IMR-90 (cell line): ENCODE measurements around the gene AKAP7. TPM values are rescaled to one million over a fixed set of nuclear protein-coding genes. Genes with fewer than 3 reads are reported as not detected.

Experiments used
- ATAC-seq: fragments of 200-7000 bp; cut with Tn5 transposase; 2 replicates; pipeline ENCODE4 v1.9.1; 2020; ENCODE audit warnings: low read depth, mild to moderate bottlenecking, moderate library complexity
- BruUV-seq: library from RNA; stranded (reverse); fragments of 400-500 nt; replicated peaks from 2 replicates; lab custom pipeline; 2021; lab: Mats Ljungman, UMichigan
- CTCF ChIA-PET: fragments of 300-600 bp; formaldehyde crosslinking; extraction: SDS; loops from one replicate; lab custom pipeline; 2021; ENCODE audit warnings: antibody characterized with exemption; lab: Yijun Ruan, JAX
- POLR2A ChIA-PET: fragments of 300-600 bp; sonication (Branson Sonifier 250); formaldehyde crosslinking; loops from one replicate; lab custom pipeline; 2022; ENCODE audit warnings: antibody characterized with exemption; ENCODE audit not compliant: unreplicated experiment; lab: Charles Lee
- DNase-seq: peaks from one replicate; pipeline ENCODE4 v3.0.0; 2013
- H2AFZ ChIP-seq: replicated peaks from 2 replicates; pipeline ENCODE3; 2013; ENCODE audit warnings: low read length, mild to moderate bottlenecking; ENCODE audit not compliant: poor library complexity
- H2AK5ac ChIP-seq: 2 replicates; pipeline ENCODE4 v1.6.1; 2013; ENCODE audit warnings: low read depth, low read length, inconsistent platforms
- H2AK9ac ChIP-seq: replicated peaks from 2 replicates; pipeline ENCODE3; 2013; ENCODE audit warnings: mild to moderate bottlenecking, low read depth, low read length, moderate library complexity; ENCODE audit not compliant: poor library complexity
- H2BK120ac ChIP-seq: 2 replicates; pipeline ENCODE4 v1.6.1; 2013; ENCODE audit warnings: low read depth, low read length, inconsistent platforms
- H2BK15ac ChIP-seq: 3 replicates; pipeline ENCODE4 v1.6.1; 2013; ENCODE audit warnings: low read depth, low read length, inconsistent platforms
- H2BK20ac ChIP-seq: 2 replicates; pipeline ENCODE4 v1.6.1; 2013; ENCODE audit warnings: low read depth, mild to moderate bottlenecking, inconsistent platforms, low read length, moderate library complexity
- H2BK5ac ChIP-seq: 2 replicates; pipeline ENCODE4 v1.6.1; 2013; ENCODE audit warnings: mild to moderate bottlenecking, low read depth, low read length, inconsistent platforms; ENCODE audit not compliant: poor library complexity, severe bottlenecking
- H3K14ac ChIP-seq: replicated peaks from 2 replicates; pipeline ENCODE4 v1.6.1; 2013; ENCODE audit warnings: low read depth, low read length, inconsistent platforms
- H3K18ac ChIP-seq: 2 replicates; pipeline ENCODE4 v1.6.1; 2013; ENCODE audit warnings: low read depth, low read length, control low read depth
- H3K23ac ChIP-seq: 2 replicates; pipeline ENCODE4 v1.6.1; 2013; ENCODE audit warnings: low read depth, low read length, inconsistent platforms
- H3K27ac ChIP-seq: 2 replicates; pipeline ENCODE4 v1.5.1; 2013; ENCODE audit warnings: mild to moderate bottlenecking, control low read depth, low read length; ENCODE audit not compliant: insufficient read depth
- H3K27me3 ChIP-seq: 2 replicates; pipeline ENCODE4 v1.6.1; 2013; ENCODE audit warnings: low read length; ENCODE audit not compliant: control insufficient read depth, insufficient read depth
- H3K36me3 ChIP-seq: 2 replicates; pipeline ENCODE4 v1.6.1; 2013; ENCODE audit warnings: low read length, mixed read lengths; ENCODE audit not compliant: control insufficient read depth, insufficient read depth
- H3K4ac ChIP-seq: 2 replicates; pipeline ENCODE4 v1.6.1; 2013; ENCODE audit warnings: low read depth, low read length, inconsistent platforms
- H3K4me1 ChIP-seq: 2 replicates; pipeline ENCODE4 v1.6.1; 2013; ENCODE audit warnings: low read length, mixed read lengths; ENCODE audit not compliant: control insufficient read depth, insufficient read depth
- H3K4me2 ChIP-seq: 2 replicates; pipeline ENCODE4 v1.6.1; 2013; ENCODE audit warnings: low read depth, mild to moderate bottlenecking, control low read depth, low read length, moderate library complexity
- H3K4me3 ChIP-seq: 2 replicates; pipeline ENCODE4 v1.5.1; 2013; ENCODE audit warnings: low read depth, mild to moderate bottlenecking, control low read depth, low read length, moderate library complexity; ENCODE audit not compliant: insufficient read depth
- H3K56ac ChIP-seq: 2 replicates; pipeline ENCODE4 v1.6.1; 2013; ENCODE audit warnings: low read length, inconsistent platforms; ENCODE audit not compliant: insufficient read depth; ENCODE audit errors: extremely low read depth
- H3K79me1 ChIP-seq, 2 experiments: 2 replicates each; pipeline ENCODE4 v1.6.1; 2013; ENCODE audit warnings: low read length in 2 of 2, inconsistent platforms in 1 of 2, low read depth in 1 of 2
- H3K9ac ChIP-seq: 2 replicates; pipeline ENCODE4 v1.6.1; 2013; ENCODE audit warnings: low read depth, low read length, control low read depth
- H3K9me1 ChIP-seq: 2 replicates; pipeline ENCODE4 v1.6.1; 2013; ENCODE audit warnings: low read length, inconsistent platforms; ENCODE audit not compliant: insufficient read depth
- H3K9me3 ChIP-seq: 2 replicates; pipeline ENCODE4 v1.6.1; 2013; ENCODE audit warnings: low read length; ENCODE audit not compliant: control insufficient read depth, insufficient read depth
- H4K20me1 ChIP-seq: 2 replicates; pipeline ENCODE4 v1.6.1; 2013; ENCODE audit warnings: low read length, inconsistent platforms; ENCODE audit not compliant: insufficient read depth
- H4K5ac ChIP-seq: 2 replicates; pipeline ENCODE4 v1.6.1; 2013; ENCODE audit warnings: mild to moderate bottlenecking, low read depth, low read length, control low read depth
- H4K8ac ChIP-seq, 2 experiments: 2 replicates each; pipeline ENCODE4 v1.6.1; 2013; ENCODE audit warnings: low read depth in 2 of 2, low read length in 2 of 2, control low read depth in 1 of 2, inconsistent platforms in 1 of 2
- H4K91ac ChIP-seq: 2 replicates; pipeline ENCODE4 v1.6.1; 2013; ENCODE audit warnings: low read depth, low read length, inconsistent platforms; ENCODE audit not compliant: insufficient read depth
- BHLHE40 ChIP-seq: fragments of 150-350 bp; IDR thresholded peaks from 2 replicates; pipeline ENCODE4 v1.6.1; 2016; ENCODE audit warnings: mild to moderate bottlenecking, low read depth, low read length
- CEBPB ChIP-seq: IDR thresholded peaks from 2 replicates; pipeline ENCODE4 v1.6.1; 2012; ENCODE audit warnings: low read depth, low read length, improper control_type of control experiment
- CHD1 ChIP-seq: IDR thresholded peaks from 2 replicates; pipeline ENCODE4 v1.6.1; 2012; ENCODE audit warnings: low read depth, low read length, improper control_type of control experiment
- ELK1 ChIP-seq: fragments of 150-350 bp; IDR thresholded peaks from 2 replicates; pipeline ENCODE4 v1.6.1; 2016; ENCODE audit warnings: low read depth, mild to moderate bottlenecking, low read length, moderate library complexity, borderline replicate concordance
- FOS ChIP-seq: fragments of 150-350 bp; IDR thresholded peaks from 2 replicates; pipeline ENCODE4 v1.6.1; 2016; ENCODE audit warnings: low read depth, low read length
- MAFK ChIP-seq: IDR thresholded peaks from 2 replicates; pipeline ENCODE4 v1.6.1; 2012; ENCODE audit warnings: low read depth, low read length, improper control_type of control experiment
- MXI1 ChIP-seq: IDR thresholded peaks from 2 replicates; pipeline ENCODE4 v1.6.1; 2012; ENCODE audit warnings: low read depth, mild to moderate bottlenecking, low read length, moderate library complexity, borderline replicate concordance
- POLR2A ChIP-seq: IDR thresholded peaks from 2 replicates; pipeline ENCODE4 v1.6.1; 2012; ENCODE audit warnings: mild to moderate bottlenecking, low read depth, low read length
- RAD21 ChIP-seq: IDR thresholded peaks from 2 replicates; pipeline ENCODE4 v1.6.1; 2012; ENCODE audit warnings: low read length, improper control_type of control experiment
- RCOR1 ChIP-seq: IDR thresholded peaks from 2 replicates; pipeline ENCODE4 v1.6.1; 2012; ENCODE audit warnings: mild to moderate bottlenecking, low read length, improper control_type of control experiment; ENCODE audit not compliant: insufficient replicate concordance
- RFX5 ChIP-seq: IDR thresholded peaks from 2 replicates; pipeline ENCODE4 v1.8.0; 2012; ENCODE audit warnings: low read depth, mild to moderate bottlenecking, low read length, moderate library complexity
- WGBS, 2 experiments: methylation state at CpG; one replicate each; pipeline versions ENCODE4 v1.1.5 to v1.1.7; 2013; ENCODE audit warnings: missing lambda C conversion rate in 2 of 2; ENCODE audit not compliant: insufficient read length in 1 of 2; ENCODE audit errors: extremely low coverage in 2 of 2; 5-methylcytosine and 5-hydroxymethylcytosine counted together
- dilution Hi-C: fragments of 300-500 bp; cut with HindIII; formaldehyde crosslinking; loops from one replicate; pipeline ENCODE4 v1.14.3; 2018; ENCODE audit warnings: low sequenced_read_pairs; ENCODE audit not compliant: unreplicated experiment
- in situ Hi-C: fragments of 300-500 bp; cut with MboI; formaldehyde crosslinking; loops from 3 replicates; pipeline ENCODE4 v1.14.3; 2019; ENCODE audit warnings: low sequenced_read_pairs, inconsistent platforms, mixed read lengths
- intact Hi-C: fragments of 100-400 bp; cut with micrococcal nuclease; formaldehyde crosslinking; loops from 2 replicates; pipeline ENCODE4 v1.10.0; 2022
- polyA plus RNA-seq, 3 experiments: library from polyadenylated mRNA; depleted of rRNA; stranded (reverse); fragments of >200 nt; gene quantifications; 2 replicates each; pipeline ENCODE4 v1.2.3, GENCODE V29; 2012; ENCODE audit warnings: low replicate concordance in 1 of 3
- total RNA-seq: library from RNA; depleted of rRNA; stranded (reverse); fragments of >200 nt; gene quantifications from 2 replicates; pipeline ENCODE4 v1.2.3, GENCODE V29; 2012
- TF ChIP-seq, protein P1 (sequence below): fragments of 150-350 bp; IDR thresholded peaks from 2 replicates; pipeline ENCODE4 v1.6.1; 2017; ENCODE audit warnings: mild to moderate bottlenecking, antibody characterized with exemption, low read length, low read depth
- TF ChIP-seq, protein P2 (sequence below): conservative IDR thresholded peaks from 2 replicates; pipeline ENCODE4 v1.5.1; 2012; ENCODE audit warnings: mild to moderate bottlenecking, low read depth, low read length, improper control_type of control experiment

AKAP7 gene
- total and polyA plus RNA-seq, 2 of the 4 experiments (the other 2 are of a cell fraction) = 0.54 to 1.1 TPM

DNA sequence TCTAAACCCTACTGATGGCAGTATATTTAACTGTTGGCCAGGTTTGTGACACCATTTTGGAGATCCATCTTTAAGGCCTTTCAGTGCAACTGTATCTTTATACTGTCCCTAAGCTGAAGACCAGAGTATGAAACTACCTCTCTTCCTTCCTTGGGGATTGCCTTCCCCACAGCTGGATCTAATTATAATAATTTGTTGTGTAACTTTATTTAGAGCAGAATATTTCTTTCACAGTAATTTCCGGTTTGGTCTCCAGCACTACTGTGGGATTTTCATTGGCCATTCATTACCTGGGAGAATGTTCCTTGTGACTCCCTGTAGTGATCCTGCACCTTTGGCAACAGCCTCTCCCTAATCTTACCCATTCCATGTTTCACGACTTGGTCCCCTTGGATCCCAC is 75.2 kb downstream of the AKAP7 start:
- H3K9me3 ChIP-seq = no peaks in the 10 kb centered on the region
- no peak overlapping the region for H3K27ac ChIP-seq
- H2AK9ac ChIP-seq = no peak overlapping the region
- H3K14ac ChIP-seq = no peak overlapping the region
- no peaks in the 10 kb centered on the region for H3K36me3 ChIP-seq
- no peak overlapping the region for H4K8ac ChIP-seq
- no peak overlapping the region for H2BK15ac ChIP-seq
- no peak overlapping the region for H3K4me3 ChIP-seq
- POLR2A ChIA-PET = no interaction called here
- no peak overlapping the region; the same call in 1 of the 2 replicates for H3K18ac ChIP-seq
- 80% methylated on average over 1 of the region's 2 CpGs; no CpG with 5 or more reads in 1 of the 2 experiments for WGBS, 2 experiments
- no peak overlapping the region for H3K9ac ChIP-seq
- no peak overlapping the region for H2AFZ ChIP-seq
- no peaks in the 10 kb centered on the region for H3K79me1 ChIP-seq
- no peak overlapping the region for H3K56ac ChIP-seq
- DNase-seq (no peak), ATAC-seq (no peak)
- TF ChIP-seq ELK1 (no peak), MXI1 (no peak), MAFK (no peak), RFX5 (no peak), CHD1 (no peak), POLR2A (no peak), RAD21 (no peak), CEBPB (no peak), RCOR1 (no peak), FOS (no peak), BHLHE40 (no peak)
- TF ChIP-seq, protein P1, sequence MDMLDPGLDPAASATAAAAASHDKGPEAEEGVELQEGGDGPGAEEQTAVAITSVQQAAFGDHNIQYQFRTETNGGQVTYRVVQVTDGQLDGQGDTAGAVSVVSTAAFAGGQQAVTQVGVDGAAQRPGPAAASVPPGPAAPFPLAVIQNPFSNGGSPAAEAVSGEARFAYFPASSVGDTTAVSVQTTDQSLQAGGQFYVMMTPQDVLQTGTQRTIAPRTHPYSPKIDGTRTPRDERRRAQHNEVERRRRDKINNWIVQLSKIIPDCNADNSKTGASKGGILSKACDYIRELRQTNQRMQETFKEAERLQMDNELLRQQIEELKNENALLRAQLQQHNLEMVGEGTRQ = no peak
- TF ChIP-seq, protein P2, sequence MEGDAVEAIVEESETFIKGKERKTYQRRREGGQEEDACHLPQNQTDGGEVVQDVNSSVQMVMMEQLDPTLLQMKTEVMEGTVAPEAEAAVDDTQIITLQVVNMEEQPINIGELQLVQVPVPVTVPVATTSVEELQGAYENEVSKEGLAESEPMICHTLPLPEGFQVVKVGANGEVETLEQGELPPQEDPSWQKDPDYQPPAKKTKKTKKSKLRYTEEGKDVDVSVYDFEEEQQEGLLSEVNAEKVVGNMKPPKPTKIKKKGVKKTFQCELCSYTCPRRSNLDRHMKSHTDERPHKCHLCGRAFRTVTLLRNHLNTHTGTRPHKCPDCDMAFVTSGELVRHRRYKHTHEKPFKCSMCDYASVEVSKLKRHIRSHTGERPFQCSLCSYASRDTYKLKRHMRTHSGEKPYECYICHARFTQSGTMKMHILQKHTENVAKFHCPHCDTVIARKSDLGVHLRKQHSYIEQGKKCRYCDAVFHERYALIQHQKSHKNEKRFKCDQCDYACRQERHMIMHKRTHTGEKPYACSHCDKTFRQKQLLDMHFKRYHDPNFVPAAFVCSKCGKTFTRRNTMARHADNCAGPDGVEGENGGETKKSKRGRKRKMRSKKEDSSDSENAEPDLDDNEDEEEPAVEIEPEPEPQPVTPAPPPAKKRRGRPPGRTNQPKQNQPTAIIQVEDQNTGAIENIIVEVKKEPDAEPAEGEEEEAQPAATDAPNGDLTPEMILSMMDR = no peak
- intact Hi-C loops (no loop called here), dilution Hi-C loops (no loop called here), in situ Hi-C loops (no loop called here)
- H3K4ac ChIP-seq = no peak overlapping the region
- no TSS peak for BruUV-seq
- H4K5ac ChIP-seq = no peak overlapping the region; the same call in 1 of the 2 replicates
- H4K91ac ChIP-seq = no peak overlapping the region
- H4K20me1 ChIP-seq = no peaks in the 10 kb centered on the region
- H2AK5ac ChIP-seq = no peak overlapping the region
- no peaks in the 10 kb centered on the region for H3K27me3 ChIP-seq
- no peaks in the 10 kb centered on the region for H3K9me1 ChIP-seq
- no peak overlapping the region for H2BK5ac ChIP-seq
- no peak overlapping the region for H3K23ac ChIP-seq
- H2BK120ac ChIP-seq = no peak overlapping the region
- no peak overlapping the region for H2BK20ac ChIP-seq
- H3K4me2 ChIP-seq = no peak overlapping the region
- peaks cover 3% of the 10 kb centered on the region; the same call in 1 of the 2 replicates for H3K4me1 ChIP-seq
- CTCF ChIA-PET = no interaction called here
